HL-60 (cell line): ENCODE measurements around the gene MACROD1.

ENCODE experiments used
- DNase-seq, 2 experiments: peaks; one replicate each; pipeline ENCODE4 v3.0.0-alpha.2; 2010 to 2020; ENCODE audit warnings: low read depth in 1 of 2, low spot score in 1 of 2
- H3K27ac ChIP-seq: fragments of 250-450 bp; sonication (Bioruptor Pico); replicated peaks from 2 replicates; pipeline ENCODE4 v1.5.1; 2020; ENCODE audit warnings: mild to moderate bottlenecking, moderate library complexity
- H3K27me3 ChIP-seq: fragments of 250-450 bp; sonication (Bioruptor Pico); 2 replicates; pipeline ENCODE4 v1.5.1; 2021; ENCODE audit warnings: mild to moderate bottlenecking, moderate library complexity; ENCODE audit not compliant: insufficient read depth, poor library complexity, severe bottlenecking
- H3K4me3 ChIP-seq: replicated peaks from 2 replicates; pipeline ENCODE4 v1.5.1; 2011; ENCODE audit warnings: mild to moderate bottlenecking, control low read depth, low read length; ENCODE audit not compliant: insufficient read depth
- CTCF ChIP-seq: IDR thresholded peaks from one replicate; pipeline ENCODE4 v1.5.1; 2011; ENCODE audit warnings: low read length, control low read depth, inconsistent platforms; ENCODE audit not compliant: insufficient read depth
- GABPA ChIP-seq: IDR thresholded peaks from 2 replicates; pipeline ENCODE4 v1.6.1; 2012; ENCODE audit warnings: low read depth
- POLR2AphosphoS5 ChIP-seq: IDR thresholded peaks from 2 replicates; pipeline ENCODE4 v1.6.1; 2012; ENCODE audit warnings: low read depth
- REST ChIP-seq: IDR thresholded peaks from 2 replicates; pipeline ENCODE4 v1.6.1; 2012; ENCODE audit warnings: low read depth; ENCODE audit not compliant: insufficient replicate concordance
- SPI1 ChIP-seq: IDR thresholded peaks from 2 replicates; pipeline ENCODE4 v1.6.1; 2012; ENCODE audit warnings: low read depth, mild to moderate bottlenecking, borderline replicate concordance

MACROD1 gene

GRCh38 chr11:64008283-64008913, 157.5 kb downstream of the MACROD1 start:
- no peak overlapping the region for H3K4me3 ChIP-seq
- no peaks in the 10 kb centered on the region for H3K27me3 ChIP-seq

GRCh38 chr11:64007629-64008282, 158.2 kb downstream of the MACROD1 start:
- TF ChIP-seq SPI1 (no peak), POLR2AphosphoS5 (no peak), CTCF (no peak), REST (no peak), GABPA (no peak)
- no peak overlapping the region for H3K4me3 ChIP-seq
- no peaks in the 10 kb centered on the region for H3K27me3 ChIP-seq
- H3K27ac ChIP-seq: no peak overlapping the region
- no peak for DNase-seq

More at GRCh38 chr11:64008283-64008913, 157.5 kb downstream of the MACROD1 start:
- DNase-seq: no peak
- no peak overlapping the region for H3K27ac ChIP-seq
- TF ChIP-seq REST: no peak
- TF ChIP-seq SPI1: no peak
- TF ChIP-seq GABPA: no peak
- TF ChIP-seq POLR2AphosphoS5: no peak
- TF ChIP-seq CTCF: no peak

GRCh38 chr11:64007160-64007628, 158.7 kb downstream of the MACROD1 start:
- no peaks in the 10 kb centered on the region for H3K27me3 ChIP-seq
- DNase-seq: peak in 1 of 2 experiments; percentile 27
- H3K27ac ChIP-seq: no peak overlapping the region
- TF ChIP-seq CTCF (no peak), SPI1 (0 out of 2 replicates have a peak, but pooled peaks have one; percentile 3)
- no peak overlapping the region for H3K4me3 ChIP-seq
